Urothelium cell line (cell line): Measurements from ENCODE around the gene LRRC45.

ENCODE experiments used
- DNase-seq: peaks from one replicate; pipeline ENCODE4 v3.0.0; 2011; ENCODE audit warnings: low spot score, mixed read lengths
- FAIRE-seq: peaks from 2 replicates; lab custom pipeline; 2011; peaks lifted over from hg19 to GRCh38; lab: Jason Lieb, UNC

LRRC45 gene

GRCh38 chr17:82017612-82018151 is 5.4 kb upstream of the LRRC45 start:
- no peak for FAIRE-seq
- no peak for DNase-seq

DNA sequence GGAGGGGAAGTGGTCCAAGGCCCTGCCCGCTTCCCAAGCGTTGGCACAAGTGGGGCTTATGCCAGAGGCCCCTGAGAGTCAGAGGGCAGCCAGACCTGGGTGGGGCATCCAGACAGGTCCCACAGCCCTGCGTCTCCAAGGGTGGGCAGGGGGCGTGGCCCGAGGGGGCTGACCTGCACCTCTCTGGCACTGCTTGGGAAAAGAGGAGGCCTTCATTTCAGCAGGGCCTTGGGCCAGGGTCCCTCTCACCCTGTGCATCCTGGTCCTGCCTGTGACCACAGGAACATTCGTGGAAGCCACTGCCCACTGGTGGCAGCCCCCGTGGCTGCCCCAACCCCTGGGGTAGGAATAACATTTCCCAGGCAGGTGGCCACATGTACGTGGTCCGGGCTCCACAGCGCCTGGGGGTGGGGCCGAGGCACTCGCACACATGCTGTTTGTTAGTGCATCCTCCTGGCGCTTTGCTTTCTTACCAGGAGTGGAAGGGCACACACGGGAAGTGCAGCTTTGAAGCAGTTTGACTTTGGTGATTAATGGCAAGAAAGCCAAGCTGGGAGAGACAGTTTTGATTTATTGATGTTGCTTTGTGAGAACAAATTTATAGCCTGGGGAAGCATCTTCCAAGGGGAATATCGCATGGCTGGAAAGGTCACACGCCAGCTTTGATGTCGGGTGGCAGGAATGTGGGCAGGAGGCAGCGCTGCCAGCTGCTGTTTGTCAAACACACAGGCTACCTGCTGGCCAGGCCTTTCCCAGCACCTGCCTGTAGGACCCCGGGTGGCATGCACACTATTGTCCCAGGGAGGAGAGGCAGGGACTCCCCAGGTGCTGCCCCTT is 4.7 kb upstream of the LRRC45 start:
- DNase-seq: no peak

DNA sequence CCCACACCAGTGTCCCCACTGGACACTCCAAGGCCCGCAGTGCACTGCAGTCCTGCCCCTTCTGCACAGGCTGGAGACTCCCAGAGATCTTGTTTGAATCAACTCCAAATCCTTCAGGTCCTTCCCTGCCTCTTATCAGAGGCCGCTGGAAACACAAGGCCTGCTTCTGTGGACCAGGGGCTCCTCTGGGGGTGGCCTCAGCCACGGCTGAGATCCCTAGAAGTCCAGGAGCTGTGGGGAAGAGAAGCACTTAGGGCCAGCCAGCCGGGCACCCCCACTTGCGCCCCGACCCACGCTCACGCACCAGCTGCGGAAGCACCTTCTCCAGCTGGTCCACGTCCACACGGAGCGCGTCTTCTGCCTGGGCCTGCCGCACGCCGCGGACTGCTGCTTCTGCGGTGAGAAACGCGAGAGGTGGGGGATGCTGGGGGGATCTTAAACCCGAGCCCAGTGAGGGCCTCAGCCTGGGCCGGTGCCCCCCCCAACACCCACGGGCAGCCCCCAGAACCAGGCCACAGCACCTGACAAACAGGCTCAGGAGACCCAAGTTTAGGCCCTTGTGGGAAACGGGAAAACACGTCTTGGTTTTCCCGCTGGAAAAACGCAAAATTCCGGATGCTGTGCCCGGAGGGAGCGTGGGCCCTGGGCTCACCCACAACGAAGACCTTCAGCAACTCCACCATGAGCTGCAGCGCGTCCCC is 4.0 kb upstream of the LRRC45 start:
- DNase-seq (no peak), FAIRE-seq (peak; percentile 46)

More for the DNA sequence above, 4.7 kb upstream of the LRRC45 start:
- no peak for FAIRE-seq

- peak; percentile 79 for DNase-seq
- peak; percentile 9 for FAIRE-seq
Observed at GRCh38 chr17:82019690-82020571, 3.2 kb upstream of the LRRC45 start.

DNA sequence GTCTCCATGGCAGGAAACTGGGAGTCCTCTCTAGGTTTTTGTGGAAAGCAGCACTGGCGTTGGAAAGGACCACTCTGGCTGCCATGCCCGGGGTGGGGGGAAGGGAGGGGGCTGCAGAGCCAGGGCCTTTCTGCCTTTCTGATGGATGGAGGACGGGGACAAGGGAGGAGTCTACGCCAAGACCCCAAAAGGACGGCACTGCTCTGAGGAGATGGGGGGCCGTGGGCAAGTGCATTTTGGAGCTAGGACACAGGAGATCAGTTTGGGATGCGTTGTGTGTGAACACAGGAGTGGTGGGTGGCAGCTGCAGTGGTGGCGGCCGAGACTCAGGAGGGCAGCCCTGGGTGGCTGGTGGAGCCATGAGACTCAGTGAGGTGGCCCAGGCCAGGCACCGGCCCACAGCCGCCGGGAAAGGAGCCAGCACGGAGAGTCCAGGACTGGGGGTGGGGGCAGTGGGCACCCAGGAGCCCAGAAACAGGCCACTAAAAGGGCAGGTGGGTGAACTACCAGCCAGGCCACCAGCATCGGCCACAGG is 2.5 kb upstream of the LRRC45 start:
- FAIRE-seq (peak; percentile 5), DNase-seq (no peak)

- FAIRE-seq (peak; percentile 91), DNase-seq (peak; percentile 73)
Observed at GRCh38 chr17:82021107-82021899, 1.8 kb upstream of the LRRC45 start.

DNA sequence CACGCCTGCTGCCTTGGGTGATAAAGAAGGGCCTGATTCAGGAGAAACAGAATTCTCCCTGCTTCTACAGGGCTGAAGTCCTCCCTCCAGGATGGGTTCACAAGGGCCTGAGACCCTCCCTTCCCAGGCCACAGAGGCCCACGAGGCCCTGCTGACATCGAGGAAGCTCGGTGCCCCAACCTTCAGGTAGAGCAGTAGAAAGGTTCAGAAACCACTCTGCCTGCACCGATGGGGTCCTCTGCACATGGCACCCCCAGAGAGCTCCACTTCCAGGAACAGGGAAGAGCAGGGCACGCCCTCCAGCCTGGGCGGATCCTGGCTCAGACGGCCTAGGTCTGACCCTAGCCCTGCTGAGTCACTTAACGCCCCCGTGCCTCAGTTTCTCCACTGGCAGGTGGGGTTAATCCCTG is 1.2 kb upstream of the LRRC45 start:
- DNase-seq: no peak
- no peak for FAIRE-seq

GRCh38 chr17:82022310-82022980 is 660 bp upstream of the LRRC45 start, which contains the start of gene CENPX:
Gene CENPX, minus strand, starts transcription at chr17:82022878. Its CDS starts 17 bp downstream, at chr17:82022861.
- FAIRE-seq (peak; percentile 74), DNase-seq (no peak)

GRCh38 chr17:82023447-82024241 is 539 bp downstream of the LRRC45 start:
- DNase-seq (peak; percentile 51), FAIRE-seq (no peak)

DNA sequence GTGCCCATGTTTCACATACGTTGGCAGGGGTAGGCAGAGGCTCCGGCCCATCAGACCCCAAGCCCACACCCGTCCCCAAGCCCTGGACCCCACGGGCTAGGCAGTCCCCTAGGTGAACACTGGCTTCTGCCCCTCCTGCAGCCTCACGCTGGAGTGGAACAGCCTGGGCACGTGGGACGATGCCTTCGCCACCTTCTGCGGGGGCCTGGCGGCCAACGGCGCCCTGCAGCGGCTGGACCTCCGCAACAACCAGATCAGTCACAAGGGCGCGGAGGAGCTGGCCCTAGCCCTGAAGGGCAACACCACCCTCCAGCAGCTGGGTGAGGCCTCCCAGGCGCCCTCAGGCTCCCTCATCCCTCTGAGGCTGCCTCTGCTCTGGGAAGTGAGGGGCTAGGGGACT is 1.8 kb downstream of the LRRC45 start:
- DNase-seq (no peak), FAIRE-seq (no peak)

- no peak for DNase-seq
- FAIRE-seq: no peak
Observed at GRCh38 chr17:82025401-82026107, 2.4 kb downstream of the LRRC45 start.

DNA sequence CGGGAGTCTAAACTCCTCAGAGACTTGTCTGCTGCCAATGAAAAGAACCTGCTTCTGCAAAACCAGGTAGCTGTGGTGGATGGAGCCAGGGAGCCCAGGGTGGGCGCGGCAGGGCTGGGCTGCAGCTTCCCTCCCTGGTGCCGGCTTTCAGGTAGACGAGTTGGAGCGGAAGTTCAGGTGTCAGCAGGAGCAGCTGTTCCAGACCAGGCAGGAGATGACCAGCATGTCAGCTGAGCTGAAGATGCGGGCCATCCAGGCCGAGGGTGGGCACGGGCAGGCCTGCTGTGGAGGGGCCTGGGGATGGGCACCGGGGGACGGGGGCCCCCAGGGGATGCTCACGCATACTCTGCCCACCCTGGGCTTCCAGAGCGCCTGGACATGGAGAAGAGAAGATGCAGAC is 5.1 kb downstream of the LRRC45 start:
- DNase-seq: no peak
- peak; percentile 35 for FAIRE-seq

GRCh38 chr17:82028966-82029365 is 5.9 kb downstream of the LRRC45 start:
- FAIRE-seq: no peak
- no peak for DNase-seq

- DNase-seq: no peak
- FAIRE-seq: peak; percentile 59
Observed at GRCh38 chr17:82029391-82029790, 6.3 kb downstream of the LRRC45 start.

DNA sequence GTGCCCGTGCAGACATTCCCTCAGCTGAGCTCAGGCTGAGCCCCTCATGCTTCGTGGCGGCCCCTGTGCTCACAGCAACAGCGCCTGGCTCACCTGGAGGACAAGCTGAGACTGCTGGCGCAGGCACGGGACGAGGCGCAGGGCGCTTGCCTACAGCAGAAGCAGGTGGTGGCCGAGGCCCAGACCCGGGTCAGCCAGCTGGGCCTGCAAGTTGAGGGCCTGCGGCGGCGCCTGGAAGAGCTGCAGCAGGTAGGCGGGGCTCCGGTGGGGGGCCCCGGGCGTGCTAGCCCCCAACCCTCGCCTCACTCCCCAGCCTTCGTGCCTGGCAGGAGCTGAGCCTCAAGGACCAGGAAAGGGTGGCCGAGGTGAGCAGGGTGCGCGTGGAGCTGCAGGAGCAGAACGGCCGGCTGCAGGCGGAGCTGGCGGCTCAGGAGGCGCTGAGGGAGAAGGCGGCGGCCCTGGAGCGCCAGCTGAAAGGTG is 6.9 kb downstream of the LRRC45 start:
- FAIRE-seq (peak; percentile 58), DNase-seq (no peak)

GRCh38 chr17:82030470-82031302 is 7.6 kb downstream of the LRRC45 start:
- no peak for DNase-seq
- no peak for FAIRE-seq
